ENCODE results near the gene BHMT. TPM values are rescaled to one million over a fixed set of nuclear protein-coding genes. Genes with fewer than 3 reads are reported as not detected.
"Not testable (repeated sequence)": the region's sequence is repeated elsewhere in the genome, so short reads cannot be mapped to it uniquely, and the experiment has no call there.

The BHMT gene
- total RNA-seq, 1 experiment from 2014 or later = not detected

GRCh38 chr5:79157305-79157704, 45.7 kb downstream of the BHMT start:
- no peaks in the 10 kb centered on the region for H4K20me1 ChIP-seq (ENCODE audit: low read length)
- no peaks in the 10 kb centered on the region for H3K9me2 ChIP-seq (replicated peaks; ENCODE audit: low read length)
- H3K9me3 ChIP-seq (ENCODE audit: low read length) = no peaks in the 10 kb centered on the region
- H3K4me3 ChIP-seq (ENCODE audit: low read length) = no peak overlapping the region
- no TSS peak for BruUV-seq (replicated peaks)
- H3F3A ChIP-seq (ENCODE audit: low read length, unreplicated experiment) = no peaks in the 10 kb centered on the region
- H3K4me1 ChIP-seq (ENCODE audit: insufficient read depth, low read length) = peaks cover 11% of the 10 kb centered on the region; the same call in 1 of the 2 replicates
- no peak overlapping the region for H3K9ac ChIP-seq (ENCODE audit: low read length)
- DNase-seq (peak; percentile 18), ATAC-seq (no peak)
- 0 out of 2 replicates have a peak overlapping the region, but pooled peaks have one; percentile 20 for H3K4me2 ChIP-seq (ENCODE audit: low read length)
- H3K36me3 ChIP-seq (ENCODE audit: low read depth, low read length) = no peaks in the 10 kb centered on the region
- H2AFZ ChIP-seq (ENCODE audit: low read length) = peak overlapping the region; percentile 23; the same call in 1 of the 2 replicates
- POLR2A ChIA-PET (ENCODE audit: unreplicated experiment) = no interaction called here
- no peak overlapping the region for H3K27ac ChIP-seq (ENCODE audit: low read length)
- CTCF ChIA-PET = interaction anchor here (0.6 kb wide), 1 partner anchor 26 kb away, joined by 3 read pairs; no protein-coding TSS in a partner anchor
- no peaks in the 10 kb centered on the region for H3K79me2 ChIP-seq (ENCODE audit: low read length)
- H3K27me3 ChIP-seq (ENCODE audit: low read length) = no peaks in the 10 kb centered on the region
- no peak for TF ChIP-seq EZH2 (IDR thresholded peaks at IDR 0.05; ENCODE audit: low read length, unreplicated experiment)
- no peak for TF ChIP-seq CTCF (conservative IDR thresholded peaks at IDR 0.05; ENCODE audit: low read depth, low read length)
- TF ChIP-seq EZH2phosphoT487 (IDR thresholded peaks at IDR 0.05; ENCODE audit: borderline replicate concordance, low read length) = no peak
- intact Hi-C loops (cut with micrococcal nuclease) = no loop called here

- H3K4me1 ChIP-seq (ENCODE audit: insufficient read depth, low read length) = peaks cover 11% of the 10 kb centered on the region; the same call in 1 of the 2 replicates
- ATAC-seq; CTCF ChIA-PET; POLR2A ChIA-PET (ENCODE audit: unreplicated experiment); intact Hi-C loops (cut with micrococcal nuclease); H3K9me3 ChIP-seq (ENCODE audit: low read length); H3K36me3 ChIP-seq (ENCODE audit: low read depth, low read length); H3K9me2 ChIP-seq (replicated peaks; ENCODE audit: low read length); DNase-seq; H3K27me3 ChIP-seq (ENCODE audit: low read length); H3K4me2 ChIP-seq (ENCODE audit: low read length); H4K20me1 ChIP-seq (ENCODE audit: low read length); H3K9ac ChIP-seq (ENCODE audit: low read length); H3K27ac ChIP-seq (ENCODE audit: low read length); H3K79me2 ChIP-seq (ENCODE audit: low read length); H2AFZ ChIP-seq (ENCODE audit: low read length); BruUV-seq (replicated peaks); H3K4me3 ChIP-seq (ENCODE audit: low read length); H3F3A ChIP-seq (ENCODE audit: low read length, unreplicated experiment): not testable (repeated sequence)
Measured at GRCh38 chr5:79161647-79162046, 50.0 kb downstream of the BHMT start.

GRCh38 chr5:79168031-79168430, 56.4 kb downstream of the BHMT start:
- DNase-seq = no peak
- intact Hi-C loops (cut with micrococcal nuclease) = no loop called here
- no peaks in the 10 kb centered on the region for H3K79me2 ChIP-seq (ENCODE audit: low read length)
- ATAC-seq = no peak
- ChIA-PET CTCF (no interaction called here), POLR2A (ENCODE audit: unreplicated experiment) (no interaction called here)
- no peaks in the 10 kb centered on the region for H3K9me2 ChIP-seq (replicated peaks; ENCODE audit: low read length)
- no peak overlapping the region for H3K4me3 ChIP-seq (ENCODE audit: low read length)
- no peaks in the 10 kb centered on the region for H3K36me3 ChIP-seq (ENCODE audit: low read depth, low read length)
- TF ChIP-seq CTCF (conservative IDR thresholded peaks at IDR 0.05; ENCODE audit: low read depth, low read length) = no peak
- TF ChIP-seq EZH2phosphoT487 (IDR thresholded peaks at IDR 0.05; ENCODE audit: borderline replicate concordance, low read length) = no peak
- no peak for TF ChIP-seq EZH2 (IDR thresholded peaks at IDR 0.05; ENCODE audit: low read length, unreplicated experiment)
- H3K9ac ChIP-seq (ENCODE audit: low read length) = no peak overlapping the region
- no peaks in the 10 kb centered on the region for H3K27me3 ChIP-seq (ENCODE audit: low read length)
- H3K4me2 ChIP-seq (ENCODE audit: low read length) = no peak overlapping the region
- H2AFZ ChIP-seq (ENCODE audit: low read length) = no peak overlapping the region
- no peak overlapping the region for H3K27ac ChIP-seq (ENCODE audit: low read length)
- no TSS peak for BruUV-seq (replicated peaks)
- H3K4me1 ChIP-seq (ENCODE audit: insufficient read depth, low read length) = peaks cover 24% of the 10 kb centered on the region
- no peaks in the 10 kb centered on the region for H3K9me3 ChIP-seq (ENCODE audit: low read length)
- no peaks in the 10 kb centered on the region for H4K20me1 ChIP-seq (ENCODE audit: low read length)
- no peaks in the 10 kb centered on the region for H3F3A ChIP-seq (ENCODE audit: low read length, unreplicated experiment)
